Measurements from ENCODE around the gene DHX30.
A peak's percentile ranks its signal among the peaks of the same experiment; 100 is the strongest.

- TF ChIP-seq MCM5 (IDR thresholded peaks at IDR 0.05; ENCODE audit: low read depth) (no peak), PML (IDR thresholded peaks at IDR 0.05; ENCODE audit: low read length) (0 out of 2 replicates have a peak, but pooled peaks have one; percentile 11), MAX (CRISPR knock-in tag; IDR thresholded peaks at IDR 0.05) (0 out of 2 replicates have a peak, but pooled peaks have one; percentile 15), TEAD2 (tag; IDR thresholded peaks at IDR 0.05) (no peak), SRF (CRISPR knock-in tag; IDR thresholded peaks at IDR 0.05) (no peak), ZNF639 (CRISPR knock-in tag; conservative IDR thresholded peaks at IDR 0.05 in 1 of 2, IDR thresholded peaks at IDR 0.05 in 1 of 2) (no peak), BCLAF1 (IDR thresholded peaks at IDR 0.05; ENCODE audit: borderline replicate concordance in 1 of 2, control insufficient read depth in 1 of 2, low read depth in 2 of 2, low read length in 1 of 2) (0 out of 4 replicates have a peak, but pooled peaks of 1 of the 2 experiments have one; percentile 19), ELF1 (tag; IDR thresholded peaks at IDR 0.05) (no peak), CTCF (IDR thresholded peaks at IDR 0.05 in 2 of 3, conservative IDR thresholded peaks at IDR 0.05 in 1 of 3; ENCODE audit: insufficient read depth in 2 of 3, low read depth in 1 of 3, low read length in 3 of 3) (peak; percentile 67 to 80 (median 68)), ZBTB1 (CRISPR knock-in tag; IDR thresholded peaks at IDR 0.05; ENCODE audit: borderline replicate concordance, low read depth) (no peak), JUN (IDR thresholded peaks at IDR 0.05; ENCODE audit: borderline replicate concordance, low read depth, low read length) (no peak), JUN (CRISPR knock-in tag; IDR thresholded peaks at IDR 0.05; ENCODE audit: borderline replicate concordance) (no peak)
Measured at GRCh38 chr3:47849699-47850563, 47.0 kb downstream of the DHX30 start.
